GM13977 (cell line): ENCODE results near the gene NAPA.
A peak's percentile ranks its signal among the peaks of the same experiment; 100 is the strongest.

Experiments used
- DNase-seq: peaks from one replicate; pipeline ENCODE4 v3.0.0; 2012; ENCODE audit warnings: low spot score
- in situ Hi-C: fragments of 300-500 bp; cut with MboI; formaldehyde crosslinking; loops from one replicate; pipeline ENCODE4 v1.12.0; 2022; ENCODE audit warnings: low sequenced_read_pairs, low pct_unique_long_range_greater_than_20kb, mixed read lengths, inconsistent platforms; ENCODE audit not compliant: unreplicated experiment
- TF ChIP-seq, protein P1 (sequence below): IDR thresholded peaks from 2 replicates; pipeline ENCODE4 v1.5.1; 2012; ENCODE audit warnings: mild to moderate bottlenecking, control low read depth; ENCODE audit not compliant: insufficient read depth; ENCODE audit errors: extremely low read depth, missing control alignments

NAPA gene

DNA sequence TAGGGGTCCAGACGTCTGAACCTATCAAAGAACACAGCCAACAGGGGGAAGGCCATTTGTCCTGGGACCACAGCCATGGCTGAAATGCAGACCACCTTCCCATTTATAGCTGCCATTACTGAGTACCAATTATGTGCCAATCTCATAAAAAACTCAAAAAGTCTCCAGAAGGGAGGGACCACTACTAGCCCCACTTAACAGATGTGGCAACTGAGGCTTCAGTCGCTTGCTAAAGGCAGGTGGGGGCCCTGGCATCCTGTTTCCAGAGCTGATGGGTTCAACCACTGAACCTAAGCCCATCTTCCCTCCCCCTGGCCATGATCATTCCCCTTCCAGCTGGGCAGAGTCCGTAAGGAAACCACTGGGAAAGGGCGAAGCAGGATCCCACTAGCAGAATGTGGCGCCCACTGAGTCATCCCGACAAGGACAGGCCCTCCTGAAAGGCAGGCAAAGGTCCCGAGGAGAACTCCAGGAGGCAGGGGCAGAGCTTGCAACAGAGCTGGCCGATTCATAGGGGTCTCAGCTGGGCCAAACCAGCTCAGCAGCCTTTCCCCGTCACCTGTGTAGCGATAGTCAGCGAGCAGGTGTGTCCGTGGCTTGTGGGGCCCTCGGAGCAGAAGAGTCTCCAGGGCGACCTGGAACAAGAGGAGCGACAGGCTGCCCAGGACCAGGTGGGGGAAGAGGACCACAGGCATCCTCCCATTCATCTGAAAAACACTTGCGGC is 14.3 kb upstream of the NAPA start:
- no peak for DNase-seq
- TF ChIP-seq, protein P1, sequence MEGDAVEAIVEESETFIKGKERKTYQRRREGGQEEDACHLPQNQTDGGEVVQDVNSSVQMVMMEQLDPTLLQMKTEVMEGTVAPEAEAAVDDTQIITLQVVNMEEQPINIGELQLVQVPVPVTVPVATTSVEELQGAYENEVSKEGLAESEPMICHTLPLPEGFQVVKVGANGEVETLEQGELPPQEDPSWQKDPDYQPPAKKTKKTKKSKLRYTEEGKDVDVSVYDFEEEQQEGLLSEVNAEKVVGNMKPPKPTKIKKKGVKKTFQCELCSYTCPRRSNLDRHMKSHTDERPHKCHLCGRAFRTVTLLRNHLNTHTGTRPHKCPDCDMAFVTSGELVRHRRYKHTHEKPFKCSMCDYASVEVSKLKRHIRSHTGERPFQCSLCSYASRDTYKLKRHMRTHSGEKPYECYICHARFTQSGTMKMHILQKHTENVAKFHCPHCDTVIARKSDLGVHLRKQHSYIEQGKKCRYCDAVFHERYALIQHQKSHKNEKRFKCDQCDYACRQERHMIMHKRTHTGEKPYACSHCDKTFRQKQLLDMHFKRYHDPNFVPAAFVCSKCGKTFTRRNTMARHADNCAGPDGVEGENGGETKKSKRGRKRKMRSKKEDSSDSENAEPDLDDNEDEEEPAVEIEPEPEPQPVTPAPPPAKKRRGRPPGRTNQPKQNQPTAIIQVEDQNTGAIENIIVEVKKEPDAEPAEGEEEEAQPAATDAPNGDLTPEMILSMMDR, result no peak
- in situ Hi-C loops, result no loop called here

DNA sequence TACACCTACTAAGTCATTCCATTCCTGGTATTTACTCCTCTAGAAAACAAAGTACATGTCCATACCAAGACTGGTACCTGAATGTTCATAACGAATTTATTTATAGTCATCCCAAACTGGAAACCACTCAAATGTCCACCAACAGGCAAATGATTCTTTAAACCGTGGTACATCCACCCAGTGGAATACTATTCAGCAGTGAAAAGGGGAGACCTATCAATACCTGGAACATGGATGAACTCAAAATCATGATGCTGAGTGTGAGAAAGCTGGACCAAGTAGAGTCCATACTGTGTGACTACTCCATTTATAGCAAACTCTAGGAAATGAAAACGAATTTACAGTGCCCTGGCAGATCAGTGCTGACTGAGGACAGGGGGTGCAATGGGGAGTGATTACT is 11.9 kb upstream of the NAPA start:
- no peak for DNase-seq
- TF ChIP-seq, protein P1, result no peak
- in situ Hi-C loops, result no loop called here

DNA sequence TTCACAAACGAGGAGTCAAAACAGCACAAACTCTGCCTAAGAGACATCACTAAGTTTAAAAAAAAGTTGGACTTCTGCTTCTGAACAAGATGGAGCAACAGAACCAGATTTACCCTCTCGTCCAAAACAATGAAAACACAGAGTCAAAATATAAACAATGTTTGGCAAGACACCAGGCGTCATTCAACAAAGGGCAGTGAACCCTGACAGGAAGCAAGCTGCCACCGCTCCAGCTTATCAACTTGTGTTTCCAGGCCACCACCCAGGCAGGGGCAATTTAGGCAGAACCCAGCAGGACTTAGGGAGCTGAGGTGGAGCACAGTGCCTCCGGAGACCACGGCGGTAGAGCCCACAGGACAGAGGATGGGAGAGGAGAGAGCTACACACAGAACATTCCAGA is 8.6 kb upstream of the NAPA start:
- DNase-seq, result no peak
- in situ Hi-C loops, result no loop called here
- TF ChIP-seq, protein P1, result no peak

DNA sequence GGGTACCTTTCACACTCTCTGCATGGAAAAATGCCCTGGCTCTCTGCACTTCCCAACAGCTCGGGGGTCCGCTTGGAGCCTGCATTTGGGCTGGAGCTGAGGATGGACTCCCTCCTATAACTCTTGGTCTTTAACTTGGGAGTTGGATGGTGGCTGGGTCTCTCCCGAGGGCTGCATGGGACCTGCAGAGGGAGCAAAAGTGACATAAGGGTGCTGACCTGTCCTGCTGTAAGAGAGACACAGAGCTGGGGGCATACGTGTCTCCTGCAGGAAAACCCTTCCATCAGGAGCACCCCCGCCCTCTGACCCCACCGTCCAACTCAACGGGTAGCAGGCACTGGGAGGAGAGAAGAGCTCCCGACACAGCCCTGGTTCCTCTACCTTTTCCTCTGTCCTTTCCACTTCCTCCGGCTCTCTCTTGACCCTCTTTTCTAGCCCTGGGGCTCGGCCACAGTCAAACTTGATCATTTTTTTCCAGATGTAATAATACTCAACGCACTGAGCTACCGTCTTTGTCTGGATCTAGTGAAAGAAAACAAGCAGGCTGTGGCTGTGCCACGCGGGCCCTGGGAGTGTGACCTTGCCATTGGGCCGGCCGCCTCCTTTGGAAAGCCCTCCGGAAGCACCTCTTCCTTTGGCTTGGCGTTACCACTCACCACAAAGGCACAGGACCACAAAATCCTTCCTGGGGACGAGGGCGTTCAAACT is 6.8 kb upstream of the NAPA start:
- in situ Hi-C loops, result no loop called here
- TF ChIP-seq, protein P1, result peak; percentile 4
- no peak for DNase-seq

DNA sequence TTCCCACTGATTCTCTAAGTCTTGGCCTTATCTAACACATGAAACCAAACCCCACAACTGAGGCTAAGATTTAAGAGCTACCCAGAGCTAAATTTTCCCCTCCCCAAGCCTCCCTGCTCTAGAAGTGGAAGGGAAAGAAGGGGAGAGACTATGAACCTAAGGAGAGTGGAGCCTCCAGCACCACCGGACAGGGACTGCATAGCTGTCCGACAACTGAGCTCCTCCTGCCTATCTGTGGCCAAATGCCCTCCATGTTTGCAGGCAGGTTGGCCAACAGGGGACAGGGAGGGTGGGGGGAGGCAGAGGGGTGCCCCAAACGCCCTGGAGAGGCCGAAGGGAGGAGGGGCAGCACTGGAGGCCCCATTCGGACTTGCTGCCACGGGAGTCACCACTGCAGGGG is 6.0 kb upstream of the NAPA start:
- DNase-seq, result no peak
- in situ Hi-C loops, result no loop called here
- TF ChIP-seq, protein P1, result no peak

- TF ChIP-seq, protein P1, result no peak
- in situ Hi-C loops, result no loop called here
- no peak for DNase-seq
These were observed 5.5 kb upstream of the NAPA start for GRCh38 chr19:47520343-47520806.
